NB4 (cell line): Measurements from ENCODE around the gene KIF6.

Experiments used
- CTCF ChIP-seq: IDR thresholded peaks from one replicate; pipeline ENCODE4 v1.5.1; 2012; ENCODE audit warnings: low read depth, low read length
- MYC ChIP-seq: IDR thresholded peaks from 2 replicates; pipeline ENCODE4 v1.6.1; 2011; ENCODE audit warnings: low read depth, low read length
- POLR2A ChIP-seq: IDR thresholded peaks from 2 replicates; pipeline ENCODE4 v1.6.1; 2011; ENCODE audit warnings: mild to moderate bottlenecking; ENCODE audit not compliant: insufficient read length; ENCODE audit errors: extremely low read depth
- TF ChIP-seq, protein P1 (sequence below): IDR thresholded peaks from 2 replicates; pipeline ENCODE4 v1.6.1; 2011; ENCODE audit warnings: low read depth, low read length

- TF ChIP-seq CTCF = no peak
- no peak for TF ChIP-seq POLR2A
- TF ChIP-seq, protein P1, sequence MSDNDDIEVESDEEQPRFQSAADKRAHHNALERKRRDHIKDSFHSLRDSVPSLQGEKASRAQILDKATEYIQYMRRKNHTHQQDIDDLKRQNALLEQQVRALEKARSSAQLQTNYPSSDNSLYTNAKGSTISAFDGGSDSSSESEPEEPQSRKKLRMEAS = no peak
- TF ChIP-seq MYC = no peak
These were observed 411.5 kb downstream of the KIF6 start for GRCh38 chr6:39313526-39314272.
